ENCODE data around the gene WDR13.

DNA sequence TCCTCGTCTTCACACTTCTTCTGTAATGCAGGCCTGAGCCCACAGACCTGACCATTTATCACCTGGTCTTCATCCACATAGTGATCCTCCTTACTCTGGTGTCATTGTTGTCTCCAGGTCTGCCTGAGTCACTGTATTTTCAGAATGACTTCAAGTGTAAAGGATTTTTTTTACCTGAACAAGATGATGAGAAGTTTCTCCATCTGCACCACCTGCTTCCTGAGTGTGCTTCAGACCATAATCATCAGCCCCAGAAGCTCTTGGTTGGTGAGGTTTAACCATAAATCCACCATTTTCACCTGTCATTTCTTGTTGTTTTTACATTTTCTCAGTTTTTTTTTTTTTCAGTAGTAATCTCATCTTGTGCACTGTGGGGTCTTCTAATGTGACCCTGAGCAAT, 39.0 kb downstream of the WDR13 start:
- TF ChIP-seq CTCF (IDR thresholded peaks at IDR 0.05) (no peak), EZH2 (IDR thresholded peaks at IDR 0.05) (no peak), EZH2phosphoT487 (IDR thresholded peaks at IDR 0.05) (no peak)

Data from neural progenitor cell (in vitro differentiated cells).